K562 (cell line): ENCODE results near the gene PRR7. TPM values are rescaled to one million over a fixed set of nuclear protein-coding genes. Genes with fewer than 3 reads are reported as not detected.

Experiments
- ATF3 ChIP-seq, 2 experiments: fragments of 450-650 bp in 1 of 2; sonication (generic) in 1 of 2; formaldehyde crosslinking in 1 of 2; IDR thresholded peaks in 1 of 2; conservative IDR thresholded peaks in 1 of 2; 2 replicates each; pipeline versions ENCODE4 v1.6.1 to v1.8.1; 2016 to 2023; ENCODE audit warnings: mild to moderate bottlenecking in 2 of 2, moderate library complexity in 2 of 2, inconsistent platforms in 1 of 2, missing genetic modification reagents in 1 of 2
- BRF2 ChIP-seq: IDR thresholded peaks from 3 replicates; pipeline ENCODE4 v1.6.1; 2011; ENCODE audit warnings: borderline replicate concordance, mild to moderate bottlenecking; ENCODE audit not compliant: insufficient read length, insufficient read depth
- DMBX1 ChIP-seq: fragments of 250-450 bp; sonication (Bioruptor Pico); IDR thresholded peaks from 2 replicates; pipeline ENCODE4 v1.8.0; 2022; ENCODE audit warnings: inconsistent platforms, mild to moderate bottlenecking, moderate library complexity, borderline replicate concordance
- EP300 ChIP-seq: IDR thresholded peaks from 2 replicates; pipeline ENCODE4 v1.6.1; 2012; ENCODE audit warnings: low read length, improper control_type of control experiment
- HDAC2 ChIP-seq: fragments of 450-650 bp; IDR thresholded peaks from 2 replicates; pipeline ENCODE4 v1.6.1; 2016; ENCODE audit warnings: mild to moderate bottlenecking
- HNRNPL ChIP-seq: fragments of 200-400 bp; formaldehyde crosslinking; IDR thresholded peaks from 2 replicates; pipeline ENCODE4 v1.6.1; 2017; ENCODE audit warnings: low read depth, mild to moderate bottlenecking, low read length
- L3MBTL2 ChIP-seq: fragments of 450-650 bp; IDR thresholded peaks from 2 replicates; pipeline ENCODE4 v1.6.1; 2016; ENCODE audit warnings: mild to moderate bottlenecking, moderate library complexity
- MNT ChIP-seq, 2 experiments: fragments of 450-650 bp; conservative IDR thresholded peaks; 2 replicates each; pipeline ENCODE4 v1.6.1; 2017; ENCODE audit warnings: mild to moderate bottlenecking in 2 of 2, moderate library complexity in 2 of 2
- NFATC3 ChIP-seq: fragments of 450-650 bp; IDR thresholded peaks from 2 replicates; pipeline ENCODE4 v1.6.1; 2017; ENCODE audit warnings: mild to moderate bottlenecking
- NFIC ChIP-seq: fragments of 450-650 bp; IDR thresholded peaks from 2 replicates; pipeline ENCODE4 v1.6.1; 2017; ENCODE audit warnings: mild to moderate bottlenecking, inconsistent platforms
- NFRKB ChIP-seq: fragments of 450-650 bp; IDR thresholded peaks from 2 replicates; pipeline ENCODE4 v1.6.1; 2016; ENCODE audit warnings: low read depth
- RBFOX2 ChIP-seq: fragments of 200-400 bp; formaldehyde crosslinking; IDR thresholded peaks from 2 replicates; pipeline ENCODE4 v1.6.1; 2017; ENCODE audit warnings: low read depth, mild to moderate bottlenecking, low read length, moderate library complexity
- SAFB2 ChIP-seq: fragments of 200-400 bp; formaldehyde crosslinking; IDR thresholded peaks from 2 replicates; pipeline ENCODE4 v1.6.1; 2018; ENCODE audit warnings: borderline replicate concordance, low read length, low read depth, moderate library complexity; ENCODE audit not compliant: severe bottlenecking
- ZNF318 ChIP-seq, 2 experiments: fragments of 450-650 bp; IDR thresholded peaks; 2 replicates each; pipeline ENCODE4 v1.6.1; 2016; ENCODE audit warnings: mild to moderate bottlenecking in 2 of 2, borderline replicate concordance in 1 of 2, low read depth in 1 of 2, moderate library complexity in 1 of 2
- polyA plus RNA-seq, 8 experiments: library from polyadenylated mRNA; depleted of rRNA in 4 of 8; stranded (reverse) in 5 of 8; unstranded in 3 of 8; fragments of >200 nt; fragmentation: Nextera tagmentation in 2 of 8; fragmentation: Illumina TruSeq in 1 of 8; extraction: Ambion mirVana in 2 of 8; extraction: Trizol in 1 of 8; gene quantifications; 2 replicates each; pipeline versions ENCODE4 v1.2.1 to v1.2.3, GENCODE V29; 2011 to 2014; ENCODE audit warnings: inconsistent platforms in 1 of 8, missing spikeins in 1 of 8
- total RNA-seq, 7 experiments: library from RNA; depleted of rRNA in 6 of 7; stranded (reverse); fragments of >200 nt in 6 of 7; fragmentation: Illumina TruSeq in 2 of 7; extraction: Trizol in 2 of 7; gene quantifications; 2 replicates each; pipeline versions ENCODE4 v1.2.1 to v1.2.3, GENCODE V29; 2011 to 2021; ENCODE audit warnings: low replicate concordance in 1 of 7

Gene PRR7
- total and polyA plus RNA-seq, 9 of the 15 experiments (the other 6 are each of a cell fraction or from before 2014, with no cell fraction given) = 0.80 to 11.3 (median 10.4) TPM; not detected in 4

- TF ChIP-seq ATF3 (IDR thresholded peaks at IDR 0.05) = peak; percentile 20; the same call in 1 of the 2 replicates
- peak; percentile 58; the same call in 1 of the 2 replicates for TF ChIP-seq ATF3 (CRISPR knock-in tag; conservative IDR thresholded peaks at IDR 0.05)
- TF ChIP-seq HDAC2 = peak; percentile 99
- no peak for TF ChIP-seq NFRKB
- 0 out of 2 replicates have a peak, but pooled peaks have one; percentile 17 for TF ChIP-seq EP300
- peak; percentile 90 for TF ChIP-seq RBFOX2
- TF ChIP-seq HNRNPL = no peak
- no peak for TF ChIP-seq DMBX1
- TF ChIP-seq SAFB2 = no peak
- TF ChIP-seq L3MBTL2 = peak; percentile 84
- TF ChIP-seq NFATC3 = no peak
- TF ChIP-seq BRF2 = no peak
- peak; percentile 65 to 81 for TF ChIP-seq MNT (conservative IDR thresholded peaks at IDR 0.05)
- TF ChIP-seq ZNF318 (IDR thresholded peaks at IDR 0.05; ENCODE audit: borderline replicate concordance in 1 of 2, low read depth in 1 of 2) = no peak
- TF ChIP-seq NFIC = peak; percentile 58
Measured at GRCh38 chr5:177425801-177426565, 20.6 kb upstream of the PRR7 start (continued).
